CD4-positive, alpha-beta T cell treated with Interleukin-15 for 4 hours (primary cell): ENCODE data around the gene GRID2.

Source experiments
- DNase-seq: peaks from one replicate; pipeline ENCODE4 v3.0.0-alpha.2; 2020; ENCODE audit warnings: low spot score

Gene GRID2

DNA sequence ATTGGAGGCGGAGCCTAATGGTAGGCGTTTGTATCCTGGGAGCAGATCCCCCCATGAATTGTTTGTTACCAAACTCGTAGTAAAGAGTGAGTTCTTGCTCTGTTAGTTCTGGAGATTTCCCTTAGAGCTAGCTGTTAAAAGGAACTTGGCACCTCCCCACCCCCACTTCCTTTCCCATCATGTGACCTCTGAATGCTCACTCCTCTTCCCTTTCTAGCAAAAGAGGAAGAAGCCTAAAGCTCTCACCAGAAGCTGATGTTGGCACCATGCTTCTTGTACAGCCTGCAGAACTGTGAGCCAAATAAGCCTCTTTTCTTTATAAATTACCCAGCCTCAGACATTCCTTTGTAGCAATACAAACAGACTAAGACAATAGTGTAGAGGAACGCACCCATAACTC is 1511.0 kb downstream of the GRID2 start:
- DNase-seq = no peak
